ENCODE results near the gene PLEKHA6.

DNA sequence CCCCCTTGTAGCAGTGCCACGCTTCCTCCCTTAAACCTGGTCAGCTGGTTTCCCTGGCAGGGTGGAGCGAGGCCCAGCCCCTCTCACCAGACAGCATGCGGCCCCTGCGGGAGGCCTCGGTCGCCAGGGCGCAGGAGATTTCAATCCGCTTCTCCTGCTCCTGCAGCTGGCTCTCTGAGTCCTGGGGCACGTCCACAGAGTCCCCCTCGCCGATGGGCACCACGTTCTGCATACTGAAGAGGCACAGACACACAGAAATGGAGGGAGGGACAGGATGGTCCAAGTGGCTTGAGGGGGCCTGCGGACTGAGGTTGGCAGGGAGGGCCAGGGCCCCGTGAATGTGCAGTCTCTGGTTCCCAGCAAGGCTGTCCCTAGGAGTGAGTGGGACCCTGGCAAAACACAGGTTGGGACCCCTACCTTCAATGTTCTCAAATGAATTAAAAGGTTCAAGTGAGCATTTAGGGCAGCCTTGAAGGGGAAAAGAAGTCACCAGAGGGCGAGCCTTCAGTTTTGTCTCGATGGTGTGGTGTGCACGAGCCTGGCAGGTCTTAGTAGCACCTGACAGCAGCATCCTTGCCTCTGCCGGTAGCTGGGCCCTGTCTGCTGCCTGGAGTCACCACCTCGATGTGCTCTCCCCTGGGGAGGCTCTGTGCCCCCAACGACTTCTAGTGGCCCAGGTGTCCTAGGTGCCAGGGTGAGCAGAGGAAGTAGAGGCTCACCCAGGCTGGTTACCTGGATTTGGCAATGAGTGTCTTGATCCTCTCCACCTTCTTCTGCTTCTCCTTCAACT, 131.5 kb downstream of the PLEKHA6 start:
- TF ChIP-seq, protein P1, sequence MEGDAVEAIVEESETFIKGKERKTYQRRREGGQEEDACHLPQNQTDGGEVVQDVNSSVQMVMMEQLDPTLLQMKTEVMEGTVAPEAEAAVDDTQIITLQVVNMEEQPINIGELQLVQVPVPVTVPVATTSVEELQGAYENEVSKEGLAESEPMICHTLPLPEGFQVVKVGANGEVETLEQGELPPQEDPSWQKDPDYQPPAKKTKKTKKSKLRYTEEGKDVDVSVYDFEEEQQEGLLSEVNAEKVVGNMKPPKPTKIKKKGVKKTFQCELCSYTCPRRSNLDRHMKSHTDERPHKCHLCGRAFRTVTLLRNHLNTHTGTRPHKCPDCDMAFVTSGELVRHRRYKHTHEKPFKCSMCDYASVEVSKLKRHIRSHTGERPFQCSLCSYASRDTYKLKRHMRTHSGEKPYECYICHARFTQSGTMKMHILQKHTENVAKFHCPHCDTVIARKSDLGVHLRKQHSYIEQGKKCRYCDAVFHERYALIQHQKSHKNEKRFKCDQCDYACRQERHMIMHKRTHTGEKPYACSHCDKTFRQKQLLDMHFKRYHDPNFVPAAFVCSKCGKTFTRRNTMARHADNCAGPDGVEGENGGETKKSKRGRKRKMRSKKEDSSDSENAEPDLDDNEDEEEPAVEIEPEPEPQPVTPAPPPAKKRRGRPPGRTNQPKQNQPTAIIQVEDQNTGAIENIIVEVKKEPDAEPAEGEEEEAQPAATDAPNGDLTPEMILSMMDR (IDR thresholded peaks at IDR 0.05), result no peak
- no peak for TF ChIP-seq POLR2A (IDR thresholded peaks at IDR 0.05)

All from right lobe of liver (tissue), 4 donors.